GM21423 (cell line): ENCODE data around the gene RPS27L.
A peak's percentile ranks its signal among the peaks of the same experiment; 100 is the strongest.
"Not testable (repeated sequence)": the region's sequence is repeated elsewhere in the genome, so short reads cannot be mapped to it uniquely, and the experiment has no call there.

Source experiments
- ATAC-seq: cut with Tn5 transposase; IDR thresholded peaks from one replicate; pipeline ENCODE4 v1.9.1; 2021; ENCODE audit warnings: mild to moderate bottlenecking, moderate library complexity; ENCODE audit not compliant: unreplicated experiment

RPS27L gene

GRCh38 chr15:63145426-63145825, 11.9 kb downstream of the RPS27L start:
- no peak for ATAC-seq

GRCh38 chr15:63140936-63141335, 16.3 kb downstream of the RPS27L start:
- ATAC-seq, result no peak

DNA sequence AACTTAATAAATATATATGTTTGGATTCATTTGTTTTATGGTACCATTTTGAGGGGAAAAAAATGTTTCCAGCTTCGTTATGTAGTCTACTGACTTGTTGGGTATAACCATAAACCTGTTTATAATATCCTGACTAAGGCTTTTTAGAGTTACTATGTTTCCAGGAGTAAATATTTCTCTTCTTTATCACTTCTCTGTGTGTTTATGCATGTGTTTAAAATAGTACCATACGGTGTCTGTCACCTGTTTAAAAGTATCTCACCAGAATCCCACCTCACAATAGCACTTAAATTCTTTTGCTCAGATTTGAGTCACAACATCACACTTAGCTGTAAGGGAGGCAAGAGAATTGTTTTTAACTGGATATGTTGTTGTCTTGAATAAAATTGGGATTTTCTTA, 20.5 kb downstream of the RPS27L start:
- no peak for ATAC-seq

- no peak for ATAC-seq
Observed at GRCh38 chr15:63135804-63136203, 21.5 kb downstream of the RPS27L start.

DNA sequence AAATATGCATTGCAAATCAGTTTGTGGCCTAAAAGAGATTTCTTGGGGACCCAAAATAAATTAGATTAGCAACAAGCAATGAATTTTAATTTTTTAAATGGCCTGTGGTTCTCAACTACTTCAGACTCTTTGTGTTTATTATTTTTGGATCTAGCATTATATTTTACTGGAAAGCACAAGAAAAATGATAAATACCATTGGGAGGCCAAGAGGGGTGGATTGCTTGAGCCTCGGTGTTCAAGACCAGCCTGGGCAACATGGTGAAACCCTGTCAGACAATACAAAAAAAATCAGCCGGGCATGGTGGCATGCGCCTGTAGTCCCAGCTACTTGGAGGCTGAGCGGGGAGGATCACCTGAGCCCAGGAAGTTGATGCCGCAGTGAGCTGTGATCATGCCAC, 22.0 kb downstream of the RPS27L start:
- ATAC-seq, result no peak

- ATAC-seq, result no peak
Observed at GRCh38 chr15:63134245-63134985, 22.9 kb downstream of the RPS27L start.

GRCh38 chr15:63133786-63134185, 23.5 kb downstream of the RPS27L start:
- ATAC-seq, result no peak

DNA sequence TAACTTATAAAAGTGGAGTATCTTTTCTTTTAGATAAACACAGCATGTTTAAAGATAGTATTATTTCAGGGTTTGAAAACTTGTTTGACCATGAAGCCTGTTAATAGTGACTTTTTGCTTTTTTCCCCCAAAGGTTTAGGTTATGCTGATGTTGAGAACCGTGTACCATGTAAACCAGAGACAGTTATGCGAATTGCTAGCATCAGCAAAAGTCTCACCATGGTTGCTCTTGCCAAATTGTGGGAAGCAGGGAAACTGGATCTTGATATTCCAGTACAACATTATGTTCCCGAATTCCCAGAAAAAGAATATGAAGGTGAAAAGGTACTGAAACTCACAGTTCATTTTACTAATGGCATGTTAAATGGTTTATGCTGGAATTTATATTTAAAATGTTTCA, 30.6 kb downstream of the RPS27L start:
- ATAC-seq, result no peak

GRCh38 chr15:63124506-63124905, 32.8 kb downstream of the RPS27L start:
- no peak for ATAC-seq

GRCh38 chr15:63122002-63122875, 35.0 kb downstream of the RPS27L start:
- peak; percentile 86 for ATAC-seq

- ATAC-seq, result peak; percentile 76
Observed at GRCh38 chr15:63121382-63122001, 35.8 kb downstream of the RPS27L start, which contains the start of gene LACTB. TSS of gene LACTB (plus strand) at chr15:63121861. CDS start at chr15:63121872, 11 bp downstream.

DNA sequence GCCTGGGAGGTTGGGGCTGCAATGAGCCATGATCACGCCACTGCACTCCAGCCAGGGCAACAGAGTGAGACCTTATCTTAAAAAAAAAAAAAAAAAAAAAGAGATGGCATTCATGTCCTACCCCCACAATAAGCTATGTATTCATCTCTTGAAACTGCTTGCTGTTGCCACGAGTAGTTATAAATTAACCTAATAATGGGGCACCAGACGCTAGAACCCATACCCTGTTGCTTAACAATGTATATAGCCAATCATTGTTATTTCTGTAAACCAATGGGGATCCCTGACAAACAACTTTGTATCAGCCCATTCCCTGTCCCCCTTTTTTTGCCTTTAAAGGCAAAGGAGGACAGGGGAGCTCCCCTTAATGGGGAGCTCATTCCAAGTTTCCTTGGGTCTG, 38.4 kb downstream of the RPS27L start:
- no peak for ATAC-seq

GRCh38 chr15:63114465-63114864, 42.8 kb downstream of the RPS27L start:
- ATAC-seq, result no peak

DNA sequence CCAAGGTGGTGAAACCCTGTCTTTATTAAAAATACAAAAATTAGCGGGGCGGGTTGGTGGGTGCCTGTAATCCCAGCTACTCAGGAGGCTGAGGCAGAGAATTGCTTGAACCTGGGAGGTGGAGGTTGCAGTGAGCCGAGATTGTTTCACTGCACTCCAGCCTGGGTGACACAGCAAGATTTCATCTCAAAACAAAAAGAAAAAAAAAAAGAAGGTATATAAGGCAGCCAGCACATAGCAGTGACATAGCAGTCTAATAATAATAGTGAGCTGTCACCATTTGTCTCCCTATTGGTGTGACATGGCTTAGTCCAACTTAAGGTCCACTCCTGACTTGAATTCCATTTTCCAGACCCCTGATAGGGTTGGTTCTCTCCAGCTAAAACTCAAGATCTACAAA, 44.4 kb downstream of the RPS27L start:
- no peak for ATAC-seq

DNA sequence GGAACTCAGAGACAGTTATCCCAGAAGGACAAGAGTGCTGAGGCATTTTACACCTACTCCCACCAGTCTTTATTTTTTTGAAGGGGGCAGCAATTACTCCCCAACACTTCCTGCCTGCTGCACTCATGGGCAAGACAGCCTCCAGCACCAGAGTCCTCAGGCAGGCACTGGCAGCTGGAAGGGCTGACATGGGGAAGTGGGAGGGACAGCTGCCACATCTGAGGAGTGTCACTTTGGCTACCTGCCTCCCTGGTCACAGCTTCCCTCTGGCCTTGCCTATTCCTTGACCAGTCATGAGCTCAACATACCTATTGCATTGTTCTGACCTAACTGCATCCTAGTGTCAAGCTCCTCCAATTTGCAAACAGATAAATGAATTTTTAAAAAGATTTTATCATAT, 45.8 kb downstream of the RPS27L start:
- no peak for ATAC-seq

DNA sequence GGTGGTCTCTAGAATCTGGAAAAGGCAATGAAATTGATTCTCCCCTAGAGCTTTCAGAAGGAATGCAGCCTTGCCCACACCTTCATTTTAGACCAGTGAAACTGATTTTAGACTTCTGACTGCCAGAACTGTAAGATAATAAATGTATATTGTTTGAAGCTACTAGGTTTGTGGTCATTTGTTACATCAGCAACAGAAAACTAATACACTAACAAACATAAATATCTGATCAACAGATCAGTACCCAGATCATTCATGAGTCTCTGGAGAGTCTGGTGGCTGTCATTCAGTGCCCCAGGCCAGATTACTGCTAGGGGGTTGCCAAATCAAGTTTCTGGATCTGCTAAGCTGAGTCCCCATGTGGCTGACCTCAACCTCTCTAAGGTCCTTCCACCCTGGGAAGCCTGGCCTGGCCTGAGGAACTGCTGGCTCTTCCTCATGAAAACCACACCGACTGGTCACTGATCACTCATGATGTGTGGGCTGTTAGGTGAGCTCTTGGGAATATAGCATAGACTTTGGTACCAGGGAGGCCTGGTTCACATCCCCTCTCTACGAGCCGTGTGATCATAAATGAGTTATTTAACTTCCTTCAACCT, 46.8 kb downstream of the RPS27L start:
- ATAC-seq, result no peak

DNA sequence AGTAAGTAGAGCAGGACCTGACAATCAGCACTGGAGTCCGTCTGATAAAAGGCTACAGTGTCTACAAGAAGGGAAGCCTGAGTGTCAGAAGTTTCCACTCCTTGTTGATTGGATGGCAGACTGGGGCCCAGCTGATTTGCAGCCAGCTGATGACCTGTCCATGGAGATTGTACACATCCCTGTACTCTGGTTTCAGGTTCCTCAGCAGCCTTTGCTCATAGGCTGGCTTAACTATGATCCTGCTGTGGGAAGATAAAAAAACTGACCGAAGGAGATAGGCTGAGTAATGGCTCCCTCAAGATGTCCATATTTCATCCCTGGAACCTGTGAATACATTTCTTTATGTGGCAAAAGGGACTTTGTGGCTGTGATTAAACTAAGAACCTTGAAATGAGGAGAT, 47.4 kb downstream of the RPS27L start:
- no peak for ATAC-seq

DNA sequence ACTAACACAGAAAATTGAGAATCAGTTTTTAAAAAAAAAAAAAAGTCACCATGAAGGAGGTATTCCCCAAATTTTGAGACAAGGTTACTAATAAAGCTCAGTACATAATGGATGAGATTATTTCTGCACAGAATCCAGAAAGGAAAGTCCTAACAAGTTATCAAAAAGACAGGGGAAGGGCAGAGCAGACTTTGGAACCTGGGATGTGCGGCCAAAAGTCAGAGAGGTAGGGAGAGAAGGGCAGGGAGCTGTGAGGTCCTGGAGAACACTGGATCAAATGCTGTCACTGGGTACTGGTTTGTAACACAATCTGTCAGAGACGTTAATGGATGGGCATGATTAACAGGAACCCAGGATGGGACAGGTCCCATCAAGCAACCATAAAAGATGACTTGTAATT, 47.8 kb downstream of the RPS27L start:
- no peak for ATAC-seq

DNA sequence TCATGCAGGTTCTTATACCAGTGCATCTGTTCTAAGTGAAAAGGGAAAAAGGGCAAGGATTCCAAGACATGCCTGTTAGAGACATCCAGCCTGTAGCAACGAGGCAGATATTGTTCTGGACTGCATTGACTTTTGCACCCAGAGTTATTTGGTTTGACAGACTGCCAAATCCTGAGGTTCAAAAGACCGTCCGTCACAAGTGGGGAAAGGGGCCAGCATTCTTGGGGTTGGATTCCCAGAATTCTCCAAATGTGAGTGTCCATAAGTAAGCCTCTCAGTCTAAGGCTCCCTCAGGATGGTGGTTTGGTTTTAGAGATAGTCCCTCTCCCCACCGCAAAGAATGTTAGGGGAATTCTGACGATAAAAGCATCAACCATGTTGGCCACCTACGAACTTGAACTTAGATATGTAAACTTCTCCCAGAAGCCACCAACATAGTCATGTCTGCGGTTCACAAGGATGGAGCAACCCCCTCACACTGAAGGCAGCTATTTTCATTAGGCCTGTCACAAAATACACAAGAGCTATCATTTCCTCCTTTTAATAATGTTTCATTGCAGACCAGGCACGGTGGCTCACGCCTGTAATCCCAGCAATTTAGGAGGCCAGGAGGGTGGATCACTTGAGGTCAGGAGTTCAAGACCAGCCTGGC, 49.3 kb downstream of the RPS27L start:
- no peak for ATAC-seq

- not testable (repeated sequence) for ATAC-seq
Observed at GRCh38 chr15:63105354-63105753, 51.9 kb downstream of the RPS27L start.

- no peak for ATAC-seq
Observed at GRCh38 chr15:63104727-63105126, 52.5 kb downstream of the RPS27L start.
